ENCODE measurements around the gene CDRT4.

The CDRT4 gene

GRCh38 chr17:15393414-15393813, 74.0 kb downstream of the CDRT4 start:
- DNase-seq (ENCODE audit: low spot score), result no peak

DNA sequence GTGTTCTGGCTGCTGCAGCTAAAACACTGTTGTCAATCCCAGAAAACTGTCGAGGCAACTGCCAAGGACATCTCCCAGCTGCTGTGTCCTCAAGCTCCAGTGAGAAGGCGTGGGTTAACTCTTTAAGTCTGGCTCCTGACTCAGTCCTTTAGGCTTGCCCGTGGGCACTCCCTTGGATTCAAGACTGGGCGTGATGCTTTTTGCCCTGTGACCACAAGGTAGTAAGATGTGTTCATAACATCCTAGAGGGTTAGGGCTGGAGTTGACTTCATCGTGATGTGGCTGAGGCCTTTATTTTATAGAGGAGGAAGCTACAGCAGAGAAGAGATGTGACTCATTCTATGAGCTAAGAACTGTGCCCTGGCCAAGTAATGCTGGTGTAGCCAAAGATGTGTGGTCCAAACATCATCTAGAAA, 75.1 kb downstream of the CDRT4 start:
- no peak for DNase-seq (ENCODE audit: low spot score)

DNA sequence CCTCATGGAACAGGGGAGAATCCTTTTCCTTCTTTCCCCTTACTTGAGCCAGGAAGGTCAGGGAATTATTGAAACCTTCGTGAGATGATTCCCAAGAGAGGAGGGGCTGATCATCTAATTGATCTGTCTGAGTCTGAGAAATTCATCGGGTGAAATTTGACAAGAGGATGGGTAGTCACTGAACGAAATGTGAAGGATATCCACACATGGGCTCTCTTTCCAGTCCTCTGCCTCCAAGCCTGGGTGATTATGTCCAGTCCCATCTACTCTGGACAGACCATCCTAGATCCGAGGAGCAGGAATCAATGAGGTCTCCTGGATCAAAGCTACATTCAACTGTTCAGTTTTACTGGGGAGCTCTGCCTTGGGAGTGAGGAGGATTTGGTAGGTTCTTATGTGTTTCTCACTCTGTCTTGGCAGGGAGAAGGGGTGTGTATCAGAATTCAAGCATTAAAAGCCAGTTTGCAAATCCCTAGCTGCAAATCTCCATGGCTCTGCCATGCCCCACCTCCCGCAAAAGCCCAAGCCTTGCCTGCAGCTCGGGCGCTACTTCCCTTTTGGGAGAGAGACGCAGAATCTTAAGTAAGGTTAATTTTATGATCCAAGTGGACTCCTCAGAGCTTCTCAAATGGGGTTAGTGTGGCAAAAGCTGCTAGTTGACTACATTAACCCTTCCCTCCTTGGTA, 78.9 kb downstream of the CDRT4 start:
- DNase-seq (ENCODE audit: low spot score), result peak; percentile 36

DNA sequence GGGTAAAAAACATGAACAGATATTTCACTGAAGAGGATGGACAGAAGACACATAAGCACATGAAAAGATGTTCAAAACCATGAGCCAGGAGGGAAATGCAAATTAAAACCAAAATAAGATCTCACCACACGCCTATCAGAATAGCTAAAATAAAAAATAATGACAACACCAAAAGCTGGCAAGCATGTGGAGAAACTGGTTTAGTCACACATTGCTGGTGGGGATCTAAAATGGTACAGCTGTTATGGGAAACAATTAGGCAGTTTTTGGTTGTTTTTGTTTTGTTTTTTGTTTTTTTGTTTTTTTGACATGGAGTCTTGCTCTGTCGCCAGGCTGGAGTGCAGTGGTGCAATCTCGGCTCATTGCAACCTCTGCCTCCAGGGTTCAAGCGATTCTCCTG, 81.3 kb downstream of the CDRT4 start:
- DNase-seq (ENCODE audit: low spot score), result no peak
